Keratinocyte (primary cell): ENCODE measurements around the gene CST7.

Source experiments
- CTCF ChIP-seq, 3 experiments: IDR thresholded peaks in 1 of 3; conservative IDR thresholded peaks in 1 of 3; optimal IDR thresholded peaks in 1 of 3; 2 replicates in 2 of 3; 3 replicates in 1 of 3; pipeline versions ENCODE3 to v1.5.1; 2011; ENCODE audit warnings: low read length in 3 of 3, mild to moderate bottlenecking in 3 of 3, moderate library complexity in 2 of 3, control low read depth in 1 of 3, inconsistent platforms in 1 of 3; ENCODE audit not compliant: insufficient read depth in 2 of 3; ENCODE audit errors: extremely low read depth in 1 of 3
- EZH2 ChIP-seq: IDR thresholded peaks from one replicate; pipeline ENCODE4 v1.6.1; 2012; ENCODE audit warnings: inconsistent platforms, mild to moderate bottlenecking, low read length, moderate library complexity

DNA sequence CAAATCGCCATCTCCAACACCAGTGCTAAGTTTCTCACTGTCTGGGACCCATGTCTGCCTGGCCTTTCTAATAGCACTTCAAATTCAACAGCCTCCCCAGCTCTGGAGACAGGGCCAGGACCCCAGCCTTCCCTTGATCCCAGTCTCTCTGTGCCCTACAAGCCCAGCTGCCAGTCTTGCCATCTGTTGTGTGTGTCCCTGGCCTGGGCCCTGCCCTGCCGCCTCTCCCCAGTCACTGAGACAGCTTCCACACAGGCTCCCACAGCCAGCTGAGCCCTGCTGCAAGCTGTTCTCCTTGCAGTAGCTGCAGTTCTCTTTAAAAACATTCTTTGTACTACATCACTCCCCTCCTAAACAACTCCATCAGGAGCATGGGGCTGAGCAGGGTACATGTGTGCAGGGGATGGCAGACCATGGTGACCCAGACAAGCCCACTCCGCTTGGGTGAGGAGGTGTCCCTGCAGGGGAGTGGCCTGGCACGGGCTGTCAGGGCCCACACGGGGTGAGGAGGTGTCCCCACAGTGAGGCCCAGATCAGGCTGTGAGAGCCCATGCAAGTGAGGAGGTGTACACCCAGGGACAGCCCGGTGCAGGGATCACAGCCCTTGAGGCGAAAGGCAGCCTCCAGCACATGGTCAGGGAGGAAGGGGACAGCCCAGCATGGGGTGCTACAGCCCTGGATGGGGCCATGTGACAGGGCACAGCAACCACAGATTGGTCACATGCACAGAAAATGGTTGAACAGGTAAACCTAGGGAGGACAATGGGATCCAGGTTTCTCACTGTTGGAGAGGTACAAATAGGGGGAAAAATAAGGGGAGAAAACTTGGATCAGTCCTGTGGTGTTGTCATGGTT lies 16.2 kb downstream of the CST7 start:
- TF ChIP-seq CTCF (optimal IDR thresholded peaks at IDR 0.05 in 1 of 3, IDR thresholded peaks at IDR 0.05 in 1 of 3, conservative IDR thresholded peaks at IDR 0.05 in 1 of 3; ENCODE audit: extremely low read depth in 1 of 3, insufficient read depth in 2 of 3, low read length in 3 of 3) (no peak), EZH2 (no peak)
